ENCODE measurements around the gene SPATS2. TPM values are rescaled to one million over a fixed set of nuclear protein-coding genes. Genes with fewer than 3 reads are reported as not detected.
"Not testable (repeated sequence)": the region's sequence is repeated elsewhere in the genome, so short reads cannot be mapped to it uniquely, and the experiment has no call there.

Gene SPATS2
- total RNA-seq, 1 donor from 2014 or later, result 58.2 TPM

GRCh38 chr12:49352351-49352750, 14.9 kb upstream of the SPATS2 start:
- no peak for DNase-seq

GRCh38 chr12:49355913-49356312, 11.3 kb upstream of the SPATS2 start:
- no peak for DNase-seq

GRCh38 chr12:49357103-49357678, 10.1 kb upstream of the SPATS2 start:
- no peak for DNase-seq

DNA sequence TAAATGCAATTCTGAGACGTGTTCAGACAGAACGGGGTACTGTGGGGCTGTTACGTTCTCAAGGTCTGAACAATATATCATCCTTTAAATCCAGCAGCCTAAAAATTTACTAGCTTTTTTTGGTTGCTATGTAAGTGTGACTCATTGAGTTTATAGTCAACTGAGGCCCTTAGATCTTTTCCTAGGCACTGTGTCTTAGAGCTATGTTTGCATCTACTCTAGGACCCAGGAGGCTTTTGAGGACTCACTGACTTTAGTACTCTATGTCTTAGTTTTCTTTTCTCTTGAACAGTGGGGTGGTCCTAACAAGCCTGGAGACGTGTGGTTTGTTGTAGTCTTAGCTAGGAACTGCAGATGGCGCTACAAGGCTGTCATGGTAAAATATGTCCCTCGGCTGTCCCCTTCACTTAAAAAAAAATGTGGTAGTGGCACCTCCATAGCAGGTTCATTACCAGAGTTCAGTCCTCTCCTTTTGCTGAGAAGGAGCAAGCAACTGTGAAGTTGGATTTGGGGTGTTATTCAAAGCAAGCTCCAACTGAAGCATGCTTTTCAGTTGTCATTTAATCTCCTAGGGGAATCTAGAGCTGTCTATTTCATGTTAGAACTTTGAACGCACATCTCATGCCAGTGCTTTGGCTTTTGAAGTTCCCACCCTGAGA, 8.7 kb upstream of the SPATS2 start:
- peak; percentile 21 for DNase-seq

DNA sequence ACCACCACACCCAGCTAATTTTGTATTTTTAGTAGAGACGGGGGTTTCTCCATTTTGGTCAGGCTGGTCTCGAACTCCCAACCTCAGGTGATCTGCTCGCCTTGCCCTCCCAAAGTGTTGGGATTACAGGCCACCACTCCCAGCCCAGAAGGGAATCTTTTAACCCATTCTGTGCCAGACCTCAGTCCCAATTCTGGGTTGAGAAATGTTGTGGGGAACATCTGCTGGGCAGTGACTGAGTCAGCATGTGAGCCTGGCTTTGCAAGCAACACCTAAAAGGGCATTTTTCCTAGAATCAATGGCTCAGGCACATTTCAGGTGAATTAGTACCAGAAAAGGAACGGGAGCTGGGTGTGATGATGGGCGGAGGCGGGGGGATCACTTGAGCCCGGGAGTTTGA, 7.6 kb upstream of the SPATS2 start:
- DNase-seq, result no peak

- no peak for DNase-seq
Observed at GRCh38 chr12:49362077-49362476, 5.2 kb upstream of the SPATS2 start.

- DNase-seq, result no peak
Observed at GRCh38 chr12:49364989-49365388, 2.3 kb upstream of the SPATS2 start.

DNA sequence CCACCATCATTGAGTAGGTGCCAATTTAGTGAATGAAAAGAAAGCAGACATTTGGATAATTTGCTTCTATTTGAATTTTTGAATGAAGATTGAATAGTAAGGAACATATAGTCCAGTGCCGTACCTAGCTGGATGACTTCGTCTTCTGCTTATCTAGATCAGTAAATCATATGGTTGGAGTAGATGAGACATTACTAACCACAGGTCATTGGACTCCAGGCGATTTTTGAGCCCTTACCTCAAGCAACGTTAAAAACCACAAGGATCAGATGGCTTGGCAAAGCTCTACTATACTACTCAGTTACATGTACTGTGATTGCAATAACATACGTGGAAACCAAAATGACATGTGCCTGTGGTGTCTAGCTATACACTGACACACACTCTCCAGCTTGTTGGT, 1.7 kb upstream of the SPATS2 start:
- no peak for DNase-seq

GRCh38 chr12:49366096-49366651, 1.1 kb upstream of the SPATS2 start:
- no peak for DNase-seq

GRCh38 chr12:49366652-49367380, 446 bp upstream of the SPATS2 start:
- peak; percentile 85 for DNase-seq

DNA sequence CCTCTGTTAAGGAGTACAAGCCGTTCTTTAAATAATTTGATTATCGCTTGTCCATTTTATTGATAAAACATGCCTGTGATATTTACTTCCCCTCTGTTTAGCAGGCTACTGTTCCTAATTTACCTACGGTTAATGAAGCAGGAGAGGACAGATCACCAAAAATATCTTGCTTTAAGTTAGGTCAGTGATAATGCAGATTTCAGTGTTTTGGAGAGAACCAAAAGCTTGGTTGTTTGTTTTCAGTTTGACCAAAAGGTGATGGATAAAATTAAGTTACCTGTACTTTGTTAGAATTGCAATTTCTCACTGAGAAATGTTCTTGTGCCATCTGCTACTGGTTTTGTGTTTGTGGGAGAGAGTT, 958 bp downstream of the SPATS2 start:
- no peak for DNase-seq

DNA sequence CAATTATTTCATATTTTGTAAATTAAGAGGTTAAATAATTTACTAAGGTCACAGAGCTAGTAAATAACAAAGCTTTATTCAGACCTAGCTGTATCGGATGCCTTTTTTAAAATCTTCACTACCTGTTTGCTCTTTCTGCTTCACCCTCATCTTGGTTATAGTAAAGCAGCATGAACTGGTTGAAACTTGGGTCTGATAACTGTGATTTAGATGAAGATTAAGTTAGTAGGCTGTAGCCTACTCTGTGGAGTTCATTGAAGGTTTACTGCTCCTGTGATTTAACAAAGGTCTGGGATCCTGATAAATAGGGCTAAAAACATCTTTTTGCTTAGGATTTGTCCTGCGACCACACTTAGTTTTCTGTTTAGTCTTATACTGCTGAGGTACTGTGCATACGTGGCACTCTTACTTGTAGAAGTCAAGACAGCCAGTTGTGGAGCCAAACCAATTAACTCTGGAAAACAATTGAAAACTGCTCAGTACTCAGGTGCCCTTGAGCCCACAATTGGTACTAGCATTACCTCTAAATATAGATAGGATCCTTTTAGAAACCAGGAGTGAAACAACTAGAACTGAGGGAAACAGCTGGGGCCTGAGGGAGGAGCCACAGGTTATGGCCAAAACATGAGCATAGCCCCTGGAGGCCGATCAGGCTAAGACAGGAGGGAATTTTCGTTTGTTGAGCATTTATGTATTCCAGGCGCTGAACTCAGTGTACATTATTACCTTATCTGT, 2.3 kb downstream of the SPATS2 start:
- no peak for DNase-seq

- no peak for DNase-seq
Observed at GRCh38 chr12:49370539-49370938, 3.3 kb downstream of the SPATS2 start.

GRCh38 chr12:49375406-49375805, 8.1 kb downstream of the SPATS2 start:
- DNase-seq, result no peak

DNA sequence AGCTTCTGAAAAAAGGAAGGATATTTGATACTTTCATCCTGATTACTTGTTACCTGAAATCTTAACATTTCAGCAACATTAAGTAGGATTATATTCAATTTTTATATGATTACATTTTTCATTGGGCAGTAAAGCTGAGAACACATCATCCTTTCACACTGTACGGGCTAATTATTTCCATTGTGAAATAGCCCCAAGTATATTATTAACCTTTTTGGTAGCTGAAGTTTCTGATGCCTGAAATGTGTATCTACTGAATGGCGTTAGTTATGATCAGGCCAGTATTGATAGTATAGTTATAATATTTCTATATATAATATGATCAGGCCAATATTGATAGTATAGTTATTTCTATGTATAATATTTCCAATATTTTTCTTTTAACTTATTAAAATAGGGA, 10.1 kb downstream of the SPATS2 start:
- no peak for DNase-seq

- not testable (repeated sequence) for DNase-seq
Observed at GRCh38 chr12:49380184-49380583, 12.9 kb downstream of the SPATS2 start.

DNA sequence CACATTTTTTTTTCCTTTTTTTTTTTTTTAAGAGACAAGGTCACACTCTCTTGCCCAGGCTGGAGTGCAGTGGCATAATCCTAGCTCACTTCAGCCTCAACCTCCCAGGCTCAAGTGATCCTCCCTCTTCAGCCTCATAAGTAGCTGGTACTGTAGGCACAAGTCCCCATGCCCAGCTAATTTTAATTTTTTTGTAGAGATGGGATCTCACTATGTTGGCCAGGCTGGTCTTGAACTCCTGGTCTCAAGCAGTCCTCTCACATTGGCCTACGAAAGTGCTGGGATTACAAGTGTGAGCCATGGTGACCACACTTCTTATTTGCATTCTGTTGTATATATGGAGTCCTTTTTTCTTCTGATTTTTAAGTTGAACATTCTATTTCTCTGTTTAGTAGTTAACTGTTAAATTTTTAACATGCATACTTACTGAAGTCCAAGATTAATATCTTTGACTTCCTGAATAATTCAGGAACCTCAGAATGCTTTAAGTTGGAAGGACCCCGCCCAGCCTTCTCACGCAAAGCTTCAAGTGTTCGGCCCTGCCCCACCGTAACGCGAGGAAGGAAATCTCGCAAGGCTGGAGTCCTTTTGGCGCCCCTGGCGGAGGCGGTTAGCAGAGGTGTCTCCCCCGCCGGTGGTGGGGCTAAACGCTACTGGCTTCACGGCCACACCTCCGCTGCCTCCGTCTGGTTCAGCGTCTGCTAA, 21.6 kb downstream of the SPATS2 start:
- DNase-seq, result no peak

GRCh38 chr12:49389387-49389703, 22.1 kb downstream of the SPATS2 start:
- no peak for DNase-seq

DNA sequence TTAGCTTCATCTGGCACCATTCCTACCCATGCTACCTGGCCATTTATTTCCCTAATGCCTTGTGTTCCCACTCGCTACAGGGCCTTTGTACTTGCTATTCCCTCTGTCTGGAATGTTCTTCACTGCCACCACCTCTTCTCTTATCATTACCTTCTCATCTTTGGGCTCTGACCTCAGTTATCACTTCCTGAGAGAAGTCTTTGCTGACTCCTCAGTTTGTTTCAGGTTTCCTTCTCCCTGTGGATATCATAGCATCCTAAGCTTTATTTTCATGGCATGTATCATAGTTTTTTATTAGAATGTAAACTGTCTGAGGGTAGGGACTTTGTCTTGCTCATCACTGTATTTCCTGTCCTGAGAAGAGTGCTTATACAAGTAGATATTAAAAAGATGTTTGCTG, 29.7 kb downstream of the SPATS2 start:
- DNase-seq, result no peak

GRCh38 chr12:49400304-49400703, 33.0 kb downstream of the SPATS2 start:
- no peak for DNase-seq

DNA sequence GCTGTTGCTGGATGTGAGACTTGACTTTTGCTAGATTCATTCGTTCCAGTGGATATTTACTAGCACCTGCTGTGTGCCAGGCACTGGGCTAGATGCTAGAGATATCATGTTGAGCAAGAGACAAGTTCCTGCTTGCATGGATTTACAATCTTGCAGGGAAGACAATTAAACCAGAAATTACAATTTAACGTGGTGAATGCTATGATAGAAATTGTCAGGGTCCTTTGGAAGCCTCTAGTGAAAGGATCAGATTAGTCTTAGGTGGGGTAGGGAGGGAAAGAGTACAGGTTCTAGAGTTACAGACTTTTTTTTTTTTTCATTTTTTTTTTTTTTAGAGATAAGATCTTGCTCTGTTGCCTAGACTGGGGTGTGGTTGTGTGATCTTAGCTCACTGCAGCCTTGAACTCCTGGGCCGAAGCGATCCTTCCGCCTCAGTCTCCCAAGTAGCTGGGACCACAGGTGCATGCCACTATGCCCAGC, 36.7 kb downstream of the SPATS2 start:
- DNase-seq, result no peak

GRCh38 chr12:49404956-49405355, 37.7 kb downstream of the SPATS2 start:
- no peak for DNase-seq
